Testis (tissue), 2 donors: ENCODE data around the gene KCNIP3.
"Not testable (repeated sequence)": the region's sequence is repeated elsewhere in the genome, so short reads cannot be mapped to it uniquely, and the experiment has no call there.

Source experiments
- CTCF ChIP-seq, 3 experiments: fragments of 450-650 bp in 2 of 3; fragments of 200-600 bp in 1 of 3; sonication (generic) in 1 of 3; IDR thresholded peaks; one replicate each; pipeline ENCODE4 v1.5.1; 2016 to 2019; ENCODE audit warnings: antibody characterized with exemption in 3 of 3, mild to moderate bottlenecking in 2 of 3, moderate library complexity in 1 of 3
- POLR2A ChIP-seq: fragments of 450-650 bp; IDR thresholded peaks from one replicate; pipeline ENCODE4 v1.6.1; 2017; ENCODE audit warnings: antibody characterized with exemption, mild to moderate bottlenecking, moderate library complexity

GRCh38 chr2:95433373-95433772 lies 136.2 kb downstream of the KCNIP3 start:
- TF ChIP-seq CTCF (IDR thresholded peaks at IDR 0.05); POLR2A: not testable (repeated sequence)
